GM18909 (cell line): Measurements from ENCODE around the gene SRD5A2.
"Not testable (repeated sequence)": the region's sequence is repeated elsewhere in the genome, so short reads cannot be mapped to it uniquely, and the experiment has no call there.

Experiments used
- ATAC-seq: cut with Tn5 transposase; IDR thresholded peaks from one replicate; pipeline ENCODE4 v1.9.1; 2021; ENCODE audit warnings: mild to moderate bottlenecking; ENCODE audit not compliant: unreplicated experiment, poor library complexity

Gene SRD5A2

DNA sequence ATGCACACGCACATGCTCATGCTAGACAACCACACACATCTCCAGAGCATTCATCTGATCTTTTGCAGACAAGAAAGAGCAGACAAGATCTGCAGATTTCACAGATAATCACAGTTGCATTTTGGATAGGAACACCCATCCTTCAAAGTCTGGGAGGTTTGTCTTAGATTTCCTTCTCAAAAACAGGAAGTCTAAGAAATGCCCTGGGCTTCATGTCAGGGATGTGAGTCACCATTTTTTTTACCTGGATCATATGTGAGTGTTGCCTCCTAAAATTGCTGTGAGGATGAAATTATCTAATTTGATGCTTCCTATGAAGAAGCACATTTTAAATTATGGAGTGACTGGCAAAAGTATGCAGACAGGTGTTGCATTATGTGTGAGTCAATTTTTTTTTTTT, 46.1 kb downstream of the SRD5A2 start:
- ATAC-seq = no peak

DNA sequence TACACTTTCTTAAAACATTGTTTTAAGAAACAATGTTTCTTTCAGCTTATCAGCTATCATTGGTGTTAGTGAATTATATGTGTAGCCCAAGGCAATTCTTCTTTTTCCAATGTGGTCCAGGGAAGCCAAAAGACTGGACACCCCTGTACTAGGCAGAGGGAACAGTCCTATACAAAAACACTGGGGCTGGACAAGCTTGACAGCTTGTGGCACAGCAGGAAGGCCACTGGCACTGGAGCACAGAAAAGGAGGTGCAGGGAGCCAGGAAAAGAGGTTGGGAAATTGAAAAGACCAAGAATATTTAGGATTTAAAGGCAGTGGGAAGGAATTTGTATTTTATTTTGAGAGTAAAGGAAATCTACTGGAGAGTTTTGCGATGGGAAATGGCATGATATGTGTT, 47.7 kb downstream of the SRD5A2 start:
- no peak for ATAC-seq

DNA sequence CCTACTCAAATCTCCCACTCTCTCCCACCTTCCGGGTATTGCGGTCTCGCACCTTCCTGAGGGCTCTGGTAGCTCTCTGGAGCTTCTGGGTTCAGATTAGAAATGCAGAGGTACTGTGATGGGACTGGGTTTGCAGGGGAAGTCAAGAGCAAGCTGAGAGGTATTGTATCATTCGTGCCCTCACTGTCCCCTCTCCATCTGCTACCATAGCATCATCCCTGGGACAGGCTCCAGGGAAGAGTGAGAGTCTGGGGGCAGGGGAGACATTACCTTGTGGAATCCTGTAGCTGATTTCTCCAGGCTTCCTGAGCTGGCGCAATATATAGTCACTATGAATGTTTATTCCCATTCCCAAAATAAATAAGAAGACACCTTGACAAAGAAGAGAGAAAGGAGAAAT, 49.6 kb downstream of the SRD5A2 start:
- ATAC-seq = no peak

DNA sequence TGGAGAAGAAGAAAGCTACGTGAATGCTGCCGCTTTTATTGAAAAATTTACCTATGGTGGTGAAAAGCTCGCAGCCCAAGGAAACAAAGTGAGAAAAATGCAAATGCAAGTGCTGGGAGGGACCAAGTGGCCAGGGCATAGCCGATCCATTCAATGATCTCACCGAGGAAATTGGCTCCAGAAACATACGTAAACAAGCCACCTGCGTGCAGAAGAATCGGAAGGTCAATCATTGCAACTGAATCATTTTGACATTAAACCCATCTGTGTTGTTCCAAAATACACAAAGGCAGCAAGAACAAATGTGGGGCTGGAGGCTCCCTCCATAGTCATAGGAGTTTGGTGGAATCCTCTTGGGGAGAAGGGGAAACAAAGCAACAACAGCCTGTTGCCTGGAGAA, 51.5 kb downstream of the SRD5A2 start:
- no peak for ATAC-seq

DNA sequence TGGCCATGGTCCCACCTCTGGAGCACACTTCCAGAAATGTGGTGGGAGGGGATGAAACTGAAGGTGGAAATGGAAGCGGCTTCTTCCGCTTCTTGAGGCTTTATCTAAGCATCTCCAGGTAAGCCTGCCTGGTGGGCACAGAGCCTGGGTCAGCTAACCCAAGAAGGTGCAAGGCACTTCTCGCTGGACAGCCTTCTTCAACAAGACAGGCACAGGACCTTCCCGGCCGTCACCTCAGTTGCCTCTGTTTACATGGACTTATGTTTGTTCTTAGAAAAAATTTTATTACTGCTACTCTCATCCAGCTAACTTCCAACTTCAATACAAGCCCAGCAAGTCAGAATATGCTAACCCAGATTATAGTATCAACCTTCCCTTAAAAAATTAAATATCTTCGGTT, 51.9 kb downstream of the SRD5A2 start:
- ATAC-seq = no peak

DNA sequence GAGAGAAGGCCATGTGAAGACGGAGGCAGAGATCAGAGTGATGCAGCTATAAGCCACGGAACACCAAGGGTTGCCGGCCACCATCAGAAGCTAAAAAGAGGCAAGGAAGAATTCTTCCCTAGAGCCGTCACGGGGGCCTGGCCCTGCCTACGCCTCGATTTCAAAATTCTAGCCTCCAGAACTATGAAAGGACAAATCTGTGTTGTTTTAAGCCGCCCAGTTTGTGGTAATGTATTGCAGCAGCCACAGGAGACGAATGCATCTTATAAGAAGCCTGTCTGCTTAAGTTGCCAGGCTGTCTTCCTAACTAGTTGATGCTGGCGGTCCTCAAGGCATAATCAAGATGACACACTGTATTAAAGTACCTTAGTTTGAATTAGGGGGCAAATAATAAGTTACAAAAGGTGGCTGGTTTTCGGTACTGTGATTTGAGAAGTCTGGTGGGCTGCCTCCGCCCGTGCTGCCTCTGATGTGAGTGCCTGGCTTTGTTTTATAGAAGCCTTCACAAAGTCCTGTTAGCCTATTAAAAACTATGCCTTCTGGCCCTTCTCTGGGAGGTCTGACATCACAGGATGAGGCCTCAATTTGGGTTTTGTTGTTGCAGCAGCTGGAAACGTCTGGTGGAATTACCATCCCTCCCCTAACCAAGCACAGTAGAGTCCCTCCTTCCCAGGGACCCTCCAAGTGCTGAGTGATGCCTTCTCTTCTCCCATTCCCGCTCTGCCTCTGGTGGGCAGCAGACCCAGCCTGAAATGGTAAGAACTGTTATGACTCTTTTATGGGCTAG, 53.6 kb downstream of the SRD5A2 start:
- ATAC-seq = no peak

DNA sequence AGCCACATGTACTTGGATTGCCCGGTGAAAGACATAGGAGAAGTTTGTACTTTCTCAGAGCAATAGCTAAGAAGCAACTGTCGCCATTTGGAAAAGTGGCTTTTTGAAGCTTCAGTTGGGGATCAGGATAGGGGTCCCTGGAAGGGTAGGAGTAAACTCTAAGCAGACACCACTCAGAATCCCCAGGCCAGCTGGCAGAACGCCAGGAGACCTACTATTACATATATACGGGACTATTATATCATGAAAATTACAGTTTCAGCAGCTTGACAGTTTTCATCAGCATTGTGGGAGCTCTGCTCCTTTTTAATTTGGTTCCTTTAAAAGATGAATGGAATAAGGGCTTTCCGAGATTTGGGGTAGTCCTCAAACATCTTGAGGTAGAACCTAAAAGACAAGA, 54.9 kb downstream of the SRD5A2 start:
- no peak for ATAC-seq

DNA sequence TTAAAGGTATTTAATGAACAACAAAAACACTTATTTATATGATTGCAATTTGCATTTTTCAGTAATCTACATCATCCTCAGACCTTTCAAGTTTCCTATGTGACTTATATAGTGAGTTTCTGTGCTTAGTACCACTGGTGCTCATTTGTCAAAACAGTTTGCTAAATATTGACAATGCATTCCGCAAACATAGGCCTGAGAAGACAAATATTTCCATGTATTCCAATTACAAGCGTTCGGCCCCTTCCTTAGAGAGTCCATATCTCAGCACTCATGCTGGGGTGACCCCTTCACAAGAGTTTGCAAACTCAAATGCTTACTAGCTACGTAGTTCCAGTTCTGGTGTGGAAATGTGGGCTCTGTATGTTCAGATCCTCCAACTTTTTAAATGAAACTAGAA, 56.1 kb downstream of the SRD5A2 start:
- ATAC-seq = no peak

DNA sequence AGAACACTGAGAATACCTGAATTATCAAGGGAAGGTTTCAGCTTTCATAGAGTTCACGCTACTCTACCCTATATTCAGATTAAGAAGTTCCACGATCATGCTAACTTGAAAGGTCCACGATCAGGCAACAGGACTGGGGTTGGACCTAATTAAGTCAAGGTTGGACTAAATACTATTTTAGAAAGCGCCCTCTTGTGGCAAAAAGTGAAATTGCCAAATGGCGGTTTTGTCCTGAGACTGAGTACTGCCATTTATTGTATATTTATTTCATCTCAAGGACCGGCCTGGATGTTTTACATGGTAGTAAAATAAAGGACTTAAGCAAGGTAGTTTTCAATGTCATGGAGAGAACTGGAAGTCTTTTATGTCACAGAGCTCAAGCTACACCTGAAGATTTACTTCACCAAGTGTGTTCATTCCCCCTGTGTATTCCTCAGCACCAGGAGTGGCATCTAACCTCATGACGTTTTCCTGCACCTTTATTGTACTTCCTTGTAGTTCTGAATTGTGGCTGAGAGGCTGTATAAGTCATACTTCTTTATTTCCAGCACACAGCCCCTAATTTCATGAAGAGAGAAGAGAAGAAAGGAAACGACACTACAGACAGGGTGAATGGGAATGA, 56.8 kb downstream of the SRD5A2 start:
- ATAC-seq = peak; percentile 65

DNA sequence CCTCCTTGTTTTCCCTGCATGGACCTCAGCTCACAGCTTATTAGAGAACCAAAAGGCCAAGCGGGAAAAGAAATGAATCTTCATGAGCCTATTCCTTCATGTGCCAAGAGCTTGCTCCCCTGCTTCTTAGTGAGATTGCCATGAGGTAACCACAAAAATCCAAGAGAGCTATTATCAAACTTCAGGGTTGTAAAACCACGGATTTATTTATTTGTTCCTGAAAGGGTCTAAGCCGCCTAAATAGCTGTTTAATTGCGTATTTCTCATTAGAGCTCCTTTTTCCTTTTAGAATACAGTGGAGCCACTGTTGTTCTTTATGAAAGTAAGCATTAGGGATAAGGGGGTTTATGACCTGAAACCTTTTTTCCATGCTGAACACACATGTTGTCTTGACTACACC, 58.0 kb downstream of the SRD5A2 start:
- no peak for ATAC-seq

DNA sequence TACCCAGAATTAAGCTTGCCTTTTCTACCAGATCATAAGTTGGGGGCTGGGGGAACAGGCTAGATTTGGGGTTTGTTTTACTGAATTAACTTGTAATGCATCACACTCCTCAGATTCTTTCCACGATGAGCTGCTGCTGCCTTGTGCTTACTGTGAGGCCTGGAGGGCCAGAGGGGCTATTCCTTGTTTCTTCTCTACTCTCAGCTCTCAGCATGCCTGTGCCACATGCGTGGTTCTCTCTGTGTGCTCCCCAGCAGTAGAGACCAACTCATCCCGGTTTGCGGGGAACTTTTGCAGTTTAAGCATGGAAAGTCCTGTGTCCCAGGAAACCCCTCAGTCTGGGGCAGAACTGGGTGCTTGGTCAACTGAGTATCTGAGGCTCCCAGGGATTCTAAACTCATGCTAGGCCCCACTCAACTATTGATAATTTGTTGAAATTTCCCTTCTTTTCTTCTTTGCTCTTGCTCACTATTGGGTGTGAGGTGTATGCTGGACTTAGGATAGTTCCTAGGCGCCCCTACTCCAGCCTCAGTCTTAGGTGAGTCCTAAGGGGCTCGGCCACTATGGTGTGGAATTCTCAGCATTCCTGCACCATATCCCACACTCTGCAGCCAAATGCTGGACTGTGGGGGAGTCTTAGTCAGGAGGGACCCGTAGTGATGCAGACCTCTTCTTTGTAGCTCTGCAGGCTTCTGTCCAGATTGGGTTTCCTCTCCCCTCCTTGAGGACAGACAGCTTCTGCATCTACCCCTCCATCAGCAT, 63.1 kb downstream of the SRD5A2 start:
- ATAC-seq = no peak

DNA sequence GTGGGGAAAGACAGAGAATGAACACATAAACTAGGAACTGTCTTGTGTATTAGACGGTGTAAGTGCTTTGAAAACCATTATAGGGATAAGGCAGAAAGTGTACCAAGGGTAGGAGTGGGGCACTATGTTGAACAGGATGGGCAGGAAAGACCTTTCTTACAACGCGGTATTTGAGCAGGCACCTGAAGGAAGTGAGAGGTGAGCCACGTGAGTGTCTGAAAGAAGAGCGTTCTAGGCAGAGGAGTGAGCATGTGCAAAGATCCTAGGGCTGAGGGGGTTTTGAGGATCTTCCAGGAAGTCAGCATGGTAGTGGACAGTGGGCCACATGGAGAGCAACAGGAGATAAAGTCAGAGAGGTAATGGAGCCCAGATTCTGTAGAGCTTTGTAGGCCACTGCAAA, 65.2 kb downstream of the SRD5A2 start:
- no peak for ATAC-seq

DNA sequence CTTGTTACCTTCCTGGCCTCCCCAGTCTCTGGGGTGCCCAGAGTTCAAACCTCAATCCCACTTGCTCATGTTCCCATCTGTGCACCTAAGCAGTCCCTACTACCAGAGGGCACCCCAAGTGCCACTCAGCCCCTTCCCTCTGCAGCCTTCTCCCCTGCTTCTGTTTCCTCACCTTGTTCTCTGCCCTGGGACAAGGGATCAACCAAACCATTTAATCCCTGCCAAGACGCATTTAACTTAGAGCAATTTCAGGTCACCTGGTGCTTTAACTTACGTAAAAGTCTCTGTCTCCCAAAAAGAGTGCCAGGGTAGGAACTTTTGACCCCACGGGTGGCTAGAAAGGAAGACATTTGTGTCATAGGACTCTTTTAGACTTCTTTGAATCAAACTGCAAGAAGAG, 67.2 kb downstream of the SRD5A2 start:
- no peak for ATAC-seq

DNA sequence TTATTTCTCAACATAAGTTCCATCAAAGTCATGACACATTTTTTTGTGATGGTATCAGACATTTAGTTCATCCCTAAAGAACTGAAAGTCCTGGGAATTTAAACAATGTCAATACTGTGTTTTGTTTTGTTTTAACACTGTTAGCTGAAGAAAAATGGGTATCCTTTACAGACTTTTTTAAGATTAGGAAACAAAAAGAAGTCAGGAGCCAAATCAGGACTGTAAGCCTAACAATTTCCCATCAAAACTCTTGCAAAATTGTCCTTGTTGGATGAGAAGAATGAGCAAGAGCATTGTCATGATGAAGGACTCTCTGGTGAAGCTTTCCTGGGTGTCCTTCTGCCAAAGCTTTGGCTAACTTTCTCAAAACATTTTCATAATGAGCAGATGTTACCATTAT, 69.4 kb downstream of the SRD5A2 start:
- no peak for ATAC-seq

DNA sequence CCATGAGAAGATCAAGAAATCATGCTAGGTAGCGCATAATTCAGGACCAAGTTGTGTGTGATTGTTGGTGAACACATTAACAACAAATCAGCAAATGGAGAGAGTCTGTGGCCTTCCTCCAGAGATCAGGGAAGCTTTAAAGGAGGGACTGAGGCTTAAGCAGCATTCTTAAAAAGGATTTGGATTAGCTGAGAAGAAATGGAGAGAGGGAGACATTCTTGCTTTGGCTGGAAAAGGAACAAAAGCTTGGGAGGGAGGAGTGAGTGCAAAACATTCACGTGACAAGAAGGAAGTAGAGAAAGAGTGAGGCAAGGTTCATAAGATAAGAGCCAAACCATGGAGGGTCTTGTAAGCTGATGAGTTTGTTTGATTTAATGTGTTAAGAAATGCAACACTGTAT, 75.6 kb downstream of the SRD5A2 start:
- ATAC-seq = no peak

DNA sequence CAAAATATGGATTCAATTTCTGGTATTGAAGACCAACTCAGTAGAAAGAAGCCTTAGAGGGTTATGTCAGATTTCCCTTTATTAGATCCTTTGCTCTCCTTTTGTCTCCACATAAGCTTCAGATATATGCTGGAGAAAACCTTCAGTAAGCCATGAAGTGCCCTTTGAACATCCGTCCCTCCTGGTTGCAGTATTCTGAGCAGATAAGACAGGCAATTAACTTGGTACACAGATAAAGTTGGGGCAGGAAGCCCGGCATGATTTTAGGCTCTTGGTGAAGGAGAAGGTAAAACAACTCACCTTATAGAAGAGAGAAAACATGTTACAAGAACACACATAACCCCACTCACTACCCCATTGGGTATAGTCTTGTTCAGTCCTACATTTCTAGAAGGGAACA, 76.4 kb downstream of the SRD5A2 start:
- no peak for ATAC-seq

DNA sequence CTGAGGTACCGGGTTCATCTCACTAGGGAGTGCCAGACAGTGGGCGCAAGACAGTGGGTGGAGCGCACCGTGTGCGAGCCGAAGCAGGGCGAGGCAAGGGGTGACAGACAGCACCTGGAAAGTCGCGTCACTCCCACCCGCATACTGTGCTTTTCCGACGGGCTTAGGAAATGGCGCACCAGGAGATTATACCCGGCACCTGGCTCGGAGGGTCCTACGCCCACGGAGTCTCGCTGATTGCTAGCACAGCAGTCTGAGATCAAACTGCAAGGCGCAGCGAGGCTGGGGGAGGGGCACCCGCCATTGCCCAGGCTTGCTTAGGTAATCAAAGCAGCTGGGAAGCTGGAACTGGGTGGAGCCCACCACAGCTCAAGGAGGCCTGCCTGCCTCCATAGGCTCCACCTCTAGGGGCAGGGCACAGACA, 84.3 kb downstream of the SRD5A2 start:
- ATAC-seq = not testable (repeated sequence)

DNA sequence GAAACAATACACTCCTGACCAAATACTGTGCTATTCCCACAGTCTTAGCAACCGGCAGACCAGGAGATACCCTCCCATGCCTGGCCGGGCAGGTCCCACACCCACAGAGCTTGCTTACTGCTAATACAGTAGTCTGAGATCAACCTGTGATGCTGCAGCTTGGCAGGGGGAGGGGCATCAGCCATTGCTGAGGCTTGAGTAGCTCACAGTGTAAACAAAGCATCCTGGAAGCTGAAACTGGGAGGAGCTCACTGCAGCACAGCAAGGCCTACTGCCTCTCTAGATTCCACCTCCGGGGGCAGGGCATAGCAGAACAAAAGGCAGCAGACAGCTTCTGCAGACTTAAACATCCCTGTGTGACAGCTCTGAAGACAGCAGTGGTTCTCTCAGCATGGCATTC, 91.4 kb downstream of the SRD5A2 start:
- ATAC-seq = not testable (repeated sequence)

DNA sequence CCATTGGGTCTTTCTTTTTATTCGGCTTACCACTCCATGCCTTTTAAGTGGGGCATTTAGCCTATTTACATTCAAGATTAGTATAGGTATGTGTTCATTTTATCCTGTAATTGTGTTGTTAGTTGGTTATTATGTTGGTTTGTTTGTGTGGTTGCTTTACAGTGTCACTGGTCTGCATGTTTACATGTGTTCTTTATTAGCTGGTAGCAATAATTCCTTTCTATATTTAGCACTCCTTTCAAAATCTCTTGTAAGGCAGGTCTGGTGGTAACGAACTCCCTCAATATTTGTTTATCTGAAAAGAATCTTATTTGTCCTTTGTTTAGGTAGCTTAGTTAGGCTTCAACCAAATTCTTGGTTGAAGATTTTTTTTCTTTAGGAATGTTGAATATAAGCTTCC, 97.5 kb downstream of the SRD5A2 start:
- no peak for ATAC-seq

DNA sequence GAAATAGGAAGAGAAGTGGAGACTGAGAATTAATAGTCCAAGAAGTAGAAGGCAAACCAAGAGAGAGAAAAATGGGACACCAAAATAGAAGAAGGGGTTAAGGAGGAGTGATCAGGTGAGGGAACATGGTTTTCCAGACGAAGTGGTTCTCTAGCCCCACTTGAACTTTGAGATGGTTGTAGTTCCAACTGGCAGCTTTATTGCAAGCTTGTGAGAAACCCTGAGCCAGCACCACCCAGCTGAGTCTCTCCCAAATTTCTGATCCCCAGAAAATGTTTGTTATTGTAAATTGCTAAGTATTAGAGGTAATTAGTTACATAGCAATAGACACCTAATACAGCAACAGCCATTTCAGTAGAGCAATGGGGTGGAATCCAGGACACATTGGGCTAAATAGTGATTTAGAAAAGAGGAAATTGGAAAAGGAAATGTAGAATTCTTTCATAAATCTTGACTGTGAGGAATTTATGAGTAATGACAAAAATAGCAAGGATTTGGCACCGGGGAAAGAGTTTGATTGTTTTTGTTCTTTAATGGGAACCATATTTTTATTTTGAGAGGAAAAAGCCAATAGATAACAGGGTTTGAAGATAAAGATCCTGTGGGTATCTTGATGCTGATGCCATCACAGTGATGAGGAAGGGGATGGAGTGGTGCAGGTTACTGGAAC, 104.1 kb downstream of the SRD5A2 start:
- ATAC-seq = no peak

DNA sequence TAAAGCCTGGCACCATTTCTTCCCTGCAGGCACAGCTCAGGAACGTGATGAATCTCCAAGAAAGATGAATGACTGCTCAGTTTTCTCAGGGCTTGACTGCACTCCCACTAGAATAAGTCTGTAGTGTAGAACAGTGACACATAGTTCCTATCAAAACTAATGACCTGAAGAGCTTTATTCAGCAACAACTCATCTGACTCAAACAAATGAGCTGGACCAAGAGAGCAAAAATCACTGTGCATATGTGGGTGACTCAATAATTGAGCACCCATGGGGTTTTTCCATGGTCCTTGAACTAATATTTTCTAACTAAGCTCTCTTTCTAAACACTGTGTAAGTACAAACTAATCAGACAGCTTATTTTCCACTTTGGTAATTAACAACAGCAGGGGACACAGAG, 105.0 kb downstream of the SRD5A2 start:
- ATAC-seq = no peak
